Aorta (tissue), 5 donors: ENCODE measurements around the gene AGBL4. TPM values are rescaled to one million over a fixed set of nuclear protein-coding genes. Genes with fewer than 3 reads are reported as not detected.

Source experiments
- ATAC-seq: fragments of 200-7000 bp; cut with Tn5 transposase; one replicate; pipeline ENCODE4 v1.9.1; 2022; ENCODE audit warnings: moderate library complexity; ENCODE audit not compliant: low FRiP score
- DNase-seq, 2 donors: peaks; one replicate each; pipeline ENCODE4 v3.0.0-alpha.2; 2020
- H3K27ac ChIP-seq, 2 donors: one replicate each; pipeline ENCODE4 v1.5.1; 2013; ENCODE audit warnings: low read length in 2 of 2, mild to moderate bottlenecking in 2 of 2, moderate library complexity in 2 of 2, control low read depth in 1 of 2, inconsistent platforms in 1 of 2, low read depth in 1 of 2
- H3K27me3 ChIP-seq, 2 donors: one replicate each; pipeline ENCODE4 v1.6.1; 2013; ENCODE audit warnings: control low read depth in 1 of 2, low read length in 1 of 2, mild to moderate bottlenecking in 1 of 2, moderate library complexity in 1 of 2; ENCODE audit not compliant: insufficient read depth in 2 of 2, control insufficient read depth in 1 of 2
- H3K36me3 ChIP-seq, 2 donors: one replicate each; pipeline ENCODE4 v1.6.1; 2013; ENCODE audit warnings: control low read depth in 1 of 2, low read length in 1 of 2, mild to moderate bottlenecking in 1 of 2; ENCODE audit not compliant: insufficient read depth in 2 of 2, control insufficient read depth in 1 of 2
- H3K4me1 ChIP-seq, 2 donors: one replicate each; pipeline ENCODE4 v1.6.1; 2013; ENCODE audit warnings: low read length in 2 of 2, control low read depth in 1 of 2, mild to moderate bottlenecking in 1 of 2, moderate library complexity in 1 of 2; ENCODE audit not compliant: insufficient read depth in 2 of 2, control insufficient read depth in 1 of 2
- H3K4me3 ChIP-seq, 2 donors: one replicate each; pipeline ENCODE4 v1.5.1; 2013; ENCODE audit warnings: low read length in 2 of 2, control low read depth in 1 of 2, mild to moderate bottlenecking in 1 of 2
- H3K9me3 ChIP-seq: one replicate; pipeline ENCODE4 v1.6.1; 2013; ENCODE audit warnings: mild to moderate bottlenecking, low read length; ENCODE audit not compliant: control insufficient read depth
- WGBS, 2 donors: extraction: QIAGEN DNeasy Blood & Tissue Kit; methylation state at CpG; one replicate each; pipeline ENCODE4 v1.1.7; 2013; 5-methylcytosine and 5-hydroxymethylcytosine counted together
- intact Hi-C, 2 donors: fragments of 100-400 bp; cut with DNase I; formaldehyde crosslinking; loops; one replicate each; pipeline versions ENCODE4 v1.14.2 to v1.15.0; 2022
- polyA plus RNA-seq, 2 donors: library from polyadenylated mRNA; stranded (reverse); fragments of 200-250 nt; gene quantifications; one replicate each; pipeline ENCODE4 v1.2.3, GENCODE V29; 2013
- total RNA-seq, 2 donors: library from RNA; stranded (reverse); fragmentation: NEBNext Ultra II Directional; extraction: Animal tissue kit (Norgen Biotek cat#: 25700); gene quantifications; one replicate each; pipeline ENCODE4 v1.2.1, GENCODE V29; 2021
- donor health status: healthy with polysubstance abuse.
- donor health status: Bipolar disorder and iron deficiency.
- donor health status: DM: no; HTN: no; CAD: no.
- donor health status: DM: no; HTN: no; CAD: no.
- donor health status: DM: yes; HTN: yes; CAD: no.

AGBL4 gene
- total and polyA plus RNA-seq, 4 donors: 0.18 TPM; not detected in 3

DNA sequence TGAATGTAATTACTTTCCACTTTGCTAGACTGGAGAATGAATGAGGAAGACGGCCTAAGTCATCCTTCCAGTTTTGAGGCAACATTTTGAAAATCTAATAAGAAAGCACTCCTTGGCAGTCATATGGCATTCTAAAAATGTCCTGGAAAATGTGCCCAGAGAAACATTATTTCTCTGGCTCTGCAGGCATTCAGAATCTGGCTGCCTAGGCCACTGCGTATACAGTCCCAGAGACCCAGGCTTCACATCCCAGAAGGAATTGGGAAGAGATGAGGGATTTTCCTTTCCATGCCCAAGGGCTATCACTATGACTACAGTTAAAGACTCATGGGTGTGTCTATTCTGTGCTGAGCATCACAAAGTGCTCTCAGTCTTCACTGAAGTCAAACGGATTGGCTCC, 1339.9 kb downstream of the AGBL4 start:
- intact Hi-C loops: loop anchor here in 1 of 2 donors (5.0 kb wide), 2 partner anchors 93 to 123 kb away; partner anchors contain the start of gene BEND5
- Histone ChIP-seq H3K27me3 (no peaks in the 10 kb centered on the region), H3K4me3 (no peak overlapping the region), H3K27ac (peak overlapping the region; percentile 96 to 99), H3K36me3 (no peaks in the 10 kb centered on the region), H3K4me1 (peaks cover 9 to 10% of the 10 kb centered on the region in 2 donors), H3K9me3 (no peaks in the 10 kb centered on the region)
- 7 to 9% methylated on average over 3 of the region's 3 CpGs for WGBS, 2 donors
- DNase-seq: peak in 1 of 2 donors; percentile 60
- ATAC-seq: peak; percentile 78

DNA sequence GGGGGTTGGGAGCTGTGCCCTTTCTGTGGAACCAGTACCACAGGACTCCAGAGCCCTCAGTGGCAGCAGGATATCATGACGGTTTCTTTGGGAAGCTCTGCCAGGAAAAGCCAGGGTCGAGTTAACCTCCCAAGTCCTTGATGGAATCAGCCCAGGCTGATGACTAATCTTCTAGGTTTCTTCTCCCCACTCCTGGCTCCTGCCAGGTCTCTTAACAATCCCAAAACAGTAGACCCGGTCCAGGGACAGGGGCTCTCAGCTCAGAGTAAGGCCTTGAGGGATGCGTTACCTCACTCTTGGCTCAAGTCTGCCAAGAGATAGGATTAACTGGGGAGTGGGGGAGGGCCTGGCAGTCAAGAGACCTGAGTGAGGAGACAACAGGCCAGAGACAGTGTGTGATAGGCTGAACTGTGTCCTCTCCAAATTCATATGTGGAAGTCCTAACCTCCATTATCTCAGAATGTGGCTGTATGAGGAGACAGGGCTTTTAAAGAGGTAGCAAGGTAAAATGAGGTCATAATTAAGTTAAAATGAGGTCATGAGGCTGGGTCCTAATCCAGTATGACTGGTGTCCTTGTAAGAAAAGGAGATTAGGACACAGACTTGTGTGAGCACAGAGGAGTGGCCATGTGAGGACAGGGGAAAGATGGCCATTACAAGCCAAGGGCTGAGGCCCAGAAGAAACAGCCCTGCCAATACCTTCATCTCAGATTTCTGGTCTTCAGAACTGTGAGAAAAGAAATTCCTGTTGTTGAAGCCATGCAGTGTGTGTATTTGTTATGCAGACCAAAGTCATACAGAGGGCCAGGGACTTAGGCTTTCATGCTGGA, 1342.1 kb downstream of the AGBL4 start:
- peaks cover 9 to 10% of the 10 kb centered on the region in 2 donors for H3K4me1 ChIP-seq
- peak overlapping the region; percentile 89 to 92 for H3K27ac ChIP-seq
- no peaks in the 10 kb centered on the region for H3K27me3 ChIP-seq
- ATAC-seq (peak; percentile 21), DNase-seq (peak in 1 of 2 donors; percentile 62)
- no peaks in the 10 kb centered on the region for H3K9me3 ChIP-seq
- no peak overlapping the region for H3K4me3 ChIP-seq
- intact Hi-C loops: loop anchor here in 1 of 2 donors (5.0 kb wide), 2 partner anchors 96 to 126 kb away; partner anchors contain the start of gene BEND5
- 7% methylated on average over 4 of the region's 4 CpGs for WGBS, 2 donors
- no peaks in the 10 kb centered on the region for H3K36me3 ChIP-seq

DNA sequence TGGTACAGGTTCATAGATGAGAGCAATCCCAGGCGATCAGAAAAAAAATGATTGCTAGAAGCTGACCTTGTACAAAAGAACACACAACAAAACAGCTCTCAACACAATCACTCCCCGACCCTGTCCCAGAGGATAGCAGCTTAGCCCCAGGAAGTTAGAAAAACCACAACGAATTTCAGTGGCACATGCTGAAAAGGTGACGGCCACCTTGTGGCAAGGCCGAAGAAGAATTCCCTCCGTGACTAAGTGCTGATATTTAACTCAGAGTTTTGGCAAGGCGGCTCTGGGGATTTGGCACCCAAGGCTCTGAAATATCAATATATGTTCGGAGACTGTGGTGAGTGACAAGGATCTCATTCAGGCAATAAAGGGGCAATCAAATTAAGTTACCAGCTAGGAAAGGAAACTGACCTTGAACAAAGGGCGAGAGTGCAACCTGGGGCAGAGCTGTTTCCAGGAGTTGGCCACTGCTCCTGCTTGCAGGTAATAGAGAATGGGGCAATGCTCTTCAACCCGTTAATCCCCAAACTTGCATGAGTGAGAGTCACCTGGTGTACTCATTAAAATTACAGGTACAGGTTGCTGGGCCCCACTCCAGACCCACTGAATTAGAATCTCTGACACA, 1343.2 kb downstream of the AGBL4 start:
- H3K9me3 ChIP-seq: no peaks in the 10 kb centered on the region
- peaks cover 9 to 10% of the 10 kb centered on the region in 2 donors for H3K4me1 ChIP-seq
- peak overlapping the region; percentile 64 to 92 for H3K27ac ChIP-seq
- ATAC-seq (no peak), DNase-seq (no peak)
- WGBS, 2 donors: 47 to 53% methylated on average over 10 of the region's 10 CpGs
- H3K4me3 ChIP-seq: no peak overlapping the region
- no peaks in the 10 kb centered on the region for H3K36me3 ChIP-seq
- no peaks in the 10 kb centered on the region for H3K27me3 ChIP-seq
- intact Hi-C loops: loop anchor here in 1 of 2 donors (5.0 kb wide), 2 partner anchors 97 to 127 kb away; partner anchors contain the start of gene BEND5

DNA sequence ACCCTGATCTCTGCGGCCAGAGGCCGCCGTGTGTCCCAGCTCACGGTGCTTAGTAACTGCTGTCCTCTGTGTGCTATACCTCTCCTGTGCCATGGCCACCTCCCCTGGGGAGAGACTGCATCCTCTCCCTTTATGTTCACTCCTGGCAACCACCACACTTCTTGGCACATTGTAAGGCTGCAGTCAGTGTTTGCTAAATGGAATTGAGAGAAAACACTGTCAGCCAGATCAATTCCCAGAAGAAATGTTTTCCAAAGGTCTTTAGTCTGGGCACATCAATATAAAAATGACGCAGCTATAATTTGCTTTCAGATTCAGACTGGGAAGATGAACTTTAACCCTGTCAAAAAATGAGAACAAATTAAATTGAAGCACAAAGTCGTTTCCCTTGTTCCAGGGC, 1343.9 kb downstream of the AGBL4 start:
- DNase-seq (no peak), ATAC-seq (no peak)
- H3K4me1 ChIP-seq: peaks cover 9% of the 10 kb centered on the region in 2 donors
- H3K36me3 ChIP-seq: no peaks in the 10 kb centered on the region
- intact Hi-C loops: loop anchor here in 1 of 2 donors (5.0 kb wide), 3 partner anchors 97 to 137 kb away; partner anchors contain the start of gene BEND5
- H3K4me3 ChIP-seq: no peak overlapping the region
- no peaks in the 10 kb centered on the region for H3K9me3 ChIP-seq
- no peak overlapping the region for H3K27ac ChIP-seq
- no peaks in the 10 kb centered on the region for H3K27me3 ChIP-seq
- WGBS, 2 donors: 67 to 68% methylated on average over 6 of the region's 6 CpGs

DNA sequence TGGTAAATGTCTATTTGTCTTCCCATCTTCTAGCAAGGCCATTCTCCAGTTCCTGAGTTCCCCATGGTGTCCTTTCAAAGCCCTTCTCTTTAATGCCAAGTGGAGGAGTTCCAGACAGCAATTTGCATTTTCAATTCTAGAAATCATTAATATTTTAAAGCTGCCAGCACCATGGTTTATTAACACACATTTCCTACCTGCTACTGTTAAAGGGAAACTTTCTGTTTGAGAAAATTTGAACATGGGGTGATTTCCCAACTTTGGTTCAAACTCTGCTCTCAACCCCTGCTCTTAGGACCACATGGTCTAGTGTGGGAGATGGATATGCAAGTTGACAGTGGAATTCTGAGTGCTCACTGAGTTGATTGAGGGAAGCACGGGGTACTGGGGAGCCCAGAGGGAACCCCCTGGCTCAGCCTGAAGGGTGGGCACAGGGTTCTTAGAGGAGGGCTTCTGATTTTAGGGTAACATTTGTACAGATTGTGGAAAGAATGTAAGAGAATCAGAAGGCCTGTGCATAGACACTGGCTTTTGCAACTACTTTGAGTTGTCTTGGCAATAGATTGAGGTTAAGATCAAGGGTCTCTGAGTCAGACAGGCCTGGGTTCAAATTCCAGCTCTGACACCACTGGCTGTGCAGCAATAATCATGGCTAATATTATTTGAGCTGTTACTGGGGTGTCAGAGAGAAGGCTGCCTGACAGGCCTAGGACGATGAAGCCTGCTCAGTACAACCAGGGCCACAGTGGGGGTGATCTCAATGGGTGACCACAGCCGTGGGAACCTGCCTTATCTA, 1344.8 kb downstream of the AGBL4 start:
- 92 to 99% methylated on average over 3 of the region's 3 CpGs for WGBS, 2 donors
- H3K36me3 ChIP-seq: no peaks in the 10 kb centered on the region
- H3K9me3 ChIP-seq: no peaks in the 10 kb centered on the region
- no peak overlapping the region for H3K27ac ChIP-seq
- intact Hi-C loops: loop anchor here in 1 of 2 donors (5.0 kb wide), 1 partner anchor 138 kb away; no protein-coding TSS in a partner anchor
- H3K27me3 ChIP-seq: no peaks in the 10 kb centered on the region
- H3K4me3 ChIP-seq: no peak overlapping the region
- ATAC-seq (no peak), DNase-seq (no peak)
- peaks cover 7 to 9% of the 10 kb centered on the region in 2 donors for H3K4me1 ChIP-seq

DNA sequence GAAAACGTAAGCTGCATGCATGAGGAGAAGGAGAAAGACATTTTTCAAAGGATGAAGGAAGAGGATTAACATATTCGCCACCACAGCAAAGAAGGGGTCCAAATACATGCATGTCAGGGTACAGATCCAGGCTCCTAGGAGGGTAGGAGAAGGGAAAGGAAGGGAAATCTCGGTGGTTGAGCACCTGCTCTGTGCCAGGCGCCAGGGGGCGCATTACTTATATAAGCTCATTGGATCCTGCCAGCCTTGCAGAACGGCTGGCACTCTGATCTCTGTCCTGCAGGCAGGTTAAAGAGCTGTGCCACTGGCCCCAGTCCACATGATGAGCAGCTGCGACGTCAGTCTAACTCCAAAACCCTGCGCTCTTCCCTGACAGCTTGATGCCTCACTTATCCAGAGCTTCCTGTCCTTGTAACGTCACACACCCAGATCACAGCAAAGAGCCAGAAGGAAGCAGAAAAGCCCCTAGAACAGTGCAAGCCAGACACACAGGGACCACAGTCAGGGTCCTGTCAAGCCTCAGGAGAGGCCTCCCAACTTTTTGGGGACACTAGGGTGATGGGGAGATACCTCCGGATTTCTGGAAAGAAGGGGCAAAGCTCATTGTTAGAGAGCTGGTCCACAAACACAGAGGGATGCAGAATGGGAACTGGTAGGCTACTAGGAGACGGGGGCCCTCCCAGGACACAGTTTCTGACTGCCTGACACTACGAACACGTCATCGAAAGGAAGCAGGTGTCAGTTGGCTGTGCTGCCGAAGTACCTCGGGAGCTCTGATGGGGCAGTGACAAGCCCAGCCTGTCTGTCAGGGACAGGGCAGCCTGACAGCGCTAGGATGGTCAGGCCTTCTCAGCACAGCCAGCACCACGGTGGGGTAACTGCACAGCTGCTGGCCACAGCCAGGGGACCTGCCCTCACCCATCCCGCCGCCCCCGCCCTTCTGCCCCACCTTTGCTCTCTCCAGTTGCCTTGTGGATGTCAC, 1346.2 kb downstream of the AGBL4 start:
- H3K4me1 ChIP-seq: peaks cover 2 to 5% of the 10 kb centered on the region in 2 donors
- H3K36me3 ChIP-seq: no peaks in the 10 kb centered on the region
- ATAC-seq (peak; percentile 51), DNase-seq (peak; percentile 77 to 89)
- WGBS, 2 donors: 53 to 54% methylated on average over 22 of the region's 22 CpGs
- intact Hi-C loops: loop anchor here (2.0 to 5.0 kb wide), 3 partner anchors 19 to 140 kb away; no protein-coding TSS in a partner anchor
- H3K27ac ChIP-seq: no peak overlapping the region
- H3K9me3 ChIP-seq: no peaks in the 10 kb centered on the region
- no peaks in the 10 kb centered on the region for H3K27me3 ChIP-seq
- no peak overlapping the region for H3K4me3 ChIP-seq

DNA sequence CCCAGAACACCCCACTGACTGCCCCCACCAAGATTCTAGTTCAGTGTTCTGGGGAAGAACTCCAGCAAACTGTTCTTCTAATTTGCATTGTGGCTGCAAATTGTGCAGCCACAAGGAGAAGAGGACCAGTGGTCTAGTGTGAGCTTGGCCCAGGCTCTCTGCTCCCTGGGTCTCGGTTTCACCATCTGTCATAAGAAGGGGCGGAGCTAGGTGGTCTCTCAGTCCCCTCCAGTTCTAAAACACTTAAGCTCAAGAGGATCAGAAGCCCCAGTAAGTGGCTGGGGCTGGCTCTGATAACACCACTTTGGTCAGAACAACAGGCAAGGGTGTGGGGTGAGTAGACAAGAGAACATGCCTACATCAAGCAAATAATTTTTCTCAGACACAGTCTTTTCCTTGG, 1346.9 kb downstream of the AGBL4 start:
- H3K27ac ChIP-seq: no peak overlapping the region
- H3K4me1 ChIP-seq: peaks cover 1 to 2% of the 10 kb centered on the region in 2 donors
- ATAC-seq (no peak), DNase-seq (no peak)
- H3K27me3 ChIP-seq: no peaks in the 10 kb centered on the region
- 56 to 82% methylated on average over 2 of the region's 2 CpGs for WGBS, 2 donors
- no peaks in the 10 kb centered on the region for H3K9me3 ChIP-seq
- intact Hi-C loops: loop anchor here (2.0 to 5.0 kb wide), 3 partner anchors 20 to 140 kb away; no protein-coding TSS in a partner anchor
- H3K4me3 ChIP-seq: no peak overlapping the region
- H3K36me3 ChIP-seq: no peaks in the 10 kb centered on the region
